Stimulated activated CD4-positive, alpha-beta T cell treated with anti-CD3 and anti-CD28 coated beads, Interleukin-15, amount 100 ng/mL, for 1 hour (primary cell): Measurements from ENCODE around the gene GTF2F1.
A peak's percentile ranks its signal among the peaks of the same experiment; 100 is the strongest.
"Not testable (repeated sequence)": the region's sequence is repeated elsewhere in the genome, so short reads cannot be mapped to it uniquely, and the experiment has no call there.

Experiments used
- DNase-seq, 2 donors: peaks; one replicate each; pipeline ENCODE4 v3.0.0-alpha.2; 2020; ENCODE audit warnings: low read depth in 1 of 2, low spot score in 1 of 2

The GTF2F1 gene

GRCh38 chr19:6418562-6418932 is 25.6 kb upstream of the GTF2F1 start:
- no peak for DNase-seq

- no peak for DNase-seq
Observed at GRCh38 chr19:6417713-6418561, 25.0 kb upstream of the GTF2F1 start.

GRCh38 chr19:6416658-6417405 is 23.9 kb upstream of the GTF2F1 start:
- no peak for DNase-seq

- DNase-seq = no peak
Observed at GRCh38 chr19:6415591-6416190, 22.7 kb upstream of the GTF2F1 start.

- no peak for DNase-seq
Observed at GRCh38 chr19:6414793-6415590, 22.0 kb upstream of the GTF2F1 start.

GRCh38 chr19:6413721-6414643 is 21.0 kb upstream of the GTF2F1 start:
- no peak for DNase-seq

- no peak for DNase-seq
Observed at GRCh38 chr19:6413291-6413690, 20.3 kb upstream of the GTF2F1 start.

GRCh38 chr19:6412447-6413091 is 19.6 kb upstream of the GTF2F1 start:
- peak in 1 of 2 donors; percentile 41 for DNase-seq

- DNase-seq = no peak
Observed at GRCh38 chr19:6412061-6412446, 19.1 kb upstream of the GTF2F1 start.

GRCh38 chr19:6409346-6409745 is 16.4 kb upstream of the GTF2F1 start:
- DNase-seq = no peak

GRCh38 chr19:6406401-6406800 is 13.4 kb upstream of the GTF2F1 start:
- no peak for DNase-seq

- DNase-seq = no peak
Observed at GRCh38 chr19:6402837-6403608, 10.1 kb upstream of the GTF2F1 start.

GRCh38 chr19:6402058-6402457 is 9.1 kb upstream of the GTF2F1 start:
- DNase-seq = no peak

- DNase-seq = not testable (repeated sequence)
Observed at GRCh38 chr19:6400062-6400944, 7.3 kb upstream of the GTF2F1 start.

- DNase-seq = no peak
Observed at GRCh38 chr19:6396305-6396704, 3.3 kb upstream of the GTF2F1 start.

GRCh38 chr19:6394831-6395230 is 1.9 kb upstream of the GTF2F1 start:
- DNase-seq = no peak

- DNase-seq = peak; percentile 44 to 61
Observed at GRCh38 chr19:6393983-6394412, 1.0 kb upstream of the GTF2F1 start.
